Fibroblast of lung (primary cell): ENCODE measurements around the gene RNF225. TPM values are rescaled to one million over a fixed set of nuclear protein-coding genes. Genes with fewer than 3 reads are reported as not detected.

Experiments used
- DNase-seq, 2 donors: peaks; one replicate each; pipeline versions ENCODE4 v3.0.0 to v3.0.0-alpha.2; 2010; ENCODE audit warnings: low read depth in 2 of 2
- H2AFZ ChIP-seq: 2 replicates; pipeline ENCODE4 v1.5.1; 2012; ENCODE audit warnings: low read length, control low read depth, inconsistent platforms
- H3K27ac ChIP-seq: 2 replicates; pipeline ENCODE4 v1.5.1; 2011; ENCODE audit warnings: low read length, control low read depth; ENCODE audit not compliant: insufficient read depth
- H3K27me3 ChIP-seq: 2 replicates; pipeline ENCODE4 v1.5.1; 2011; ENCODE audit warnings: mild to moderate bottlenecking, low read length; ENCODE audit not compliant: control insufficient read depth, insufficient read depth
- H3K36me3 ChIP-seq: 2 replicates; pipeline ENCODE4 v1.5.1; 2011; ENCODE audit warnings: low read length; ENCODE audit not compliant: control insufficient read depth, insufficient read depth
- H3K4me1 ChIP-seq: 2 replicates; pipeline ENCODE4 v1.5.1; 2011; ENCODE audit warnings: low read length; ENCODE audit not compliant: control insufficient read depth, insufficient read depth; ENCODE audit errors: extremely low read depth
- H3K4me2 ChIP-seq: 2 replicates; pipeline ENCODE4 v1.5.1; 2011; ENCODE audit warnings: low read length, control low read depth; ENCODE audit not compliant: insufficient read depth; ENCODE audit errors: extremely low read depth
- H3K4me3 ChIP-seq, 4 experiments: fragments of 200-600 bp in 1 of 4; sonication (generic) in 1 of 4; replicated peaks in 1 of 4; 2 replicates each; pipeline ENCODE4 v1.5.1; 2011 to 2016; ENCODE audit warnings: low read length in 4 of 4, low read depth in 3 of 4, mild to moderate bottlenecking in 3 of 4, control low read depth in 2 of 4, inconsistent platforms in 1 of 4, mixed read lengths in 1 of 4; ENCODE audit not compliant: insufficient read depth in 1 of 4; ENCODE audit errors: control extremely low read depth in 1 of 4
- H3K79me2 ChIP-seq: 2 replicates; pipeline ENCODE4 v1.5.1; 2012; ENCODE audit warnings: mild to moderate bottlenecking, low read length, inconsistent platforms; ENCODE audit not compliant: control insufficient read depth, insufficient read depth
- H3K9ac ChIP-seq: 2 replicates; pipeline ENCODE4 v1.5.1; 2011; ENCODE audit warnings: mild to moderate bottlenecking, low read length, control low read depth; ENCODE audit not compliant: insufficient read depth
- H3K9me3 ChIP-seq: 2 replicates; pipeline ENCODE4 v1.5.1; 2012; ENCODE audit warnings: low read depth, low read length; ENCODE audit not compliant: control insufficient read depth, insufficient read depth
- H4K20me1 ChIP-seq: 2 replicates; pipeline ENCODE4 v1.5.1; 2011; ENCODE audit warnings: low read length; ENCODE audit not compliant: control insufficient read depth, insufficient read depth; ENCODE audit errors: extremely low read depth
- EZH2 ChIP-seq: IDR thresholded peaks from 2 replicates; pipeline ENCODE4 v1.5.1; 2012; ENCODE audit warnings: low read length, control low read depth, mild to moderate bottlenecking; ENCODE audit errors: missing control alignments
- polyA plus RNA-seq, 2 donors: library from polyadenylated mRNA; depleted of rRNA in 1 of 2; stranded (reverse) in 1 of 2; unstranded in 1 of 2; fragments of >200 nt; gene quantifications; 2 replicates each; pipeline ENCODE4 v1.2.1, GENCODE V29; 2011 to 2012; ENCODE audit warnings: missing spikeins in 1 of 2
- total RNA-seq: library from RNA; depleted of rRNA; stranded (reverse); fragments of >200 nt; gene quantifications from 2 replicates; pipeline ENCODE4 v1.2.1, GENCODE V29; 2014
- TF ChIP-seq, protein P1 (sequence below), 2 donors: IDR thresholded peaks in 1 of 2; conservative IDR thresholded peaks in 1 of 2; 1 replicate in 1 of 2; 2 replicates in 1 of 2; pipeline ENCODE4 v1.5.1; 2011 to 2012; ENCODE audit warnings: low read length in 2 of 2, control low read depth in 1 of 2, inconsistent platforms in 1 of 2, low read depth in 1 of 2, mild to moderate bottlenecking in 1 of 2

Gene RNF225
- total and polyA plus RNA-seq, 2 donors (not counting 1 experiment from before 2014, with no cell fraction given), result not detected

DNA sequence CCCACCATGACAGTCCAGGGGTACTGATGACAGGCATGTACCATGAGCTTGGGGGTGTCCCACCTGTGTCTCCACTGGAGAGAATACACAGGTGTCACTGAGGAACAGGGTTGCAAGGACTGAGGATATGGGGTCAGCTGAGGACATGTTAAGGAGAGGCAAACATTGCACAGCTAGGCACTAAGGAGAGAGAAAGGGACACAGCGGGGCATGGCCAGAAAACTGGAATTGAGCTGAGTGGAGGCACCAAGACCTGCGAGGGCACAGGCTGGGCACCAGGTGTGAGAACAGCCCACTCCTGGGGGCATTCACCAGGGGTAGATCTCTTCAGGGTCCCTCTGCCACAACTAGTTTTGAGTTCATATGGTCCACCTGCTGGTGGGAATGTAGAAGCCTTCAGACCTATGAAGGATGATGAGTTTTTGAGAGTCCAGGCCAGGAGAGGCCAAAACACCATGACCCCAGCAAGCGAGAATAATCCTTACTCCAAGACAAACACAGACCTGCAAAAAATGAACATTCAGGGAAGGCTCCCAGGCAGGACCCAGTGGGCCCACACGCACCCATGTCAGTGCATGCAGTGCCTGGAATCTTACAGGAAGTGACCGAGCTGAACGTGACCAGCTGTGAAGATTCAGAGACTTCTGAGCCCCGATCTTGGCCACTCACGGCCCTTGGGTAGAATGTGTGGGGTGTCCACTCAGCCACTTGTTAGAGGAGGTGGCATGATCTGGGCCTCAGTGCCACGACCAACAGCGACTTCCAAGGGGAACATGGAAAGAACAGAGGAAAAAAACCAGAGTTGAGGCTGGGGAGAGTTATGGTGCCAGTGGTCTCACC, 11.6 kb downstream of the RNF225 start:
- Histone ChIP-seq H3K9ac (peak overlapping the region; percentile 82), H3K27me3 (no peaks in the 10 kb centered on the region), H3K4me1 (peaks cover 8% of the 10 kb centered on the region), H3K79me2 (peaks cover 26% of the 10 kb centered on the region), H3K9me3 (no peaks in the 10 kb centered on the region), H3K36me3 (peaks cover 2% of the 10 kb centered on the region), H4K20me1 (no peaks in the 10 kb centered on the region), H3K27ac (peak overlapping the region; percentile 91), H3K4me3 (peak overlapping the region; percentile 73 to 97 (median 86)), H3K4me2 (peak overlapping the region; percentile 97), H2AFZ (no peak overlapping the region)
- no peak for DNase-seq
- TF ChIP-seq EZH2, result no peak
- TF ChIP-seq, protein P1, sequence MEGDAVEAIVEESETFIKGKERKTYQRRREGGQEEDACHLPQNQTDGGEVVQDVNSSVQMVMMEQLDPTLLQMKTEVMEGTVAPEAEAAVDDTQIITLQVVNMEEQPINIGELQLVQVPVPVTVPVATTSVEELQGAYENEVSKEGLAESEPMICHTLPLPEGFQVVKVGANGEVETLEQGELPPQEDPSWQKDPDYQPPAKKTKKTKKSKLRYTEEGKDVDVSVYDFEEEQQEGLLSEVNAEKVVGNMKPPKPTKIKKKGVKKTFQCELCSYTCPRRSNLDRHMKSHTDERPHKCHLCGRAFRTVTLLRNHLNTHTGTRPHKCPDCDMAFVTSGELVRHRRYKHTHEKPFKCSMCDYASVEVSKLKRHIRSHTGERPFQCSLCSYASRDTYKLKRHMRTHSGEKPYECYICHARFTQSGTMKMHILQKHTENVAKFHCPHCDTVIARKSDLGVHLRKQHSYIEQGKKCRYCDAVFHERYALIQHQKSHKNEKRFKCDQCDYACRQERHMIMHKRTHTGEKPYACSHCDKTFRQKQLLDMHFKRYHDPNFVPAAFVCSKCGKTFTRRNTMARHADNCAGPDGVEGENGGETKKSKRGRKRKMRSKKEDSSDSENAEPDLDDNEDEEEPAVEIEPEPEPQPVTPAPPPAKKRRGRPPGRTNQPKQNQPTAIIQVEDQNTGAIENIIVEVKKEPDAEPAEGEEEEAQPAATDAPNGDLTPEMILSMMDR (conservative IDR thresholded peaks at IDR 0.05 in 1 of 2, IDR thresholded peaks at IDR 0.05 in 1 of 2; ENCODE audit: low read depth in 1 of 2, low read length in 2 of 2), result peak; percentile 24 to 38

DNA sequence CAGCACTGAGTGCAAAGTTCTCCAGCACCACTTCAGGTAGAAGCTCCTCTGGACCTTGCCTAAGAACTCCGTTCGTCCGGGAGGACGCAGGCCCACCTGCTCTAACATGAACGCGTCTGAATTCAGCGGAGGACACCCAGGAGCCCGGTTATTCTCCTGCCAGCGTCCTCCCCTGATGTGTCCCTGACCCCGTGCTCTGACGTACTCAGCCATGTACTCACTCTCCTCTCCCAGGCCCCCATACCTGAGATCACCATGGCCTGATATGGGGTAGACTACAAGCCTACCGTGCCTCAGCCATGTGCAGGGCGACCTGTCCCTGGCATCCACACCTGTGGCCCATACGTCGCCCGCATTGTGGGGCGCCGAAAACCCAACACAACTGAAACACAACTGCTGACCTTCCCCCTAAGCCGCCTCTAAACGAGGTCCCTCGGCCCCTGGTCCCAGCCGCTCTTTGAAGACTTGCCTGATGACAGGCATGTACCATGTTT, 12.2 kb downstream of the RNF225 start:
- H3K4me1 ChIP-seq, result peaks cover 8% of the 10 kb centered on the region
- DNase-seq, result no peak
- H4K20me1 ChIP-seq, result no peaks in the 10 kb centered on the region
- no peaks in the 10 kb centered on the region for H3K9me3 ChIP-seq
- peaks cover 2% of the 10 kb centered on the region for H3K36me3 ChIP-seq
- peak overlapping the region; percentile 97 for H3K4me2 ChIP-seq
- H3K79me2 ChIP-seq, result peaks cover 26% of the 10 kb centered on the region
- H3K9ac ChIP-seq, result peak overlapping the region; percentile 82
- H3K4me3 ChIP-seq, result peak overlapping the region; percentile 73 to 97 (median 86)
- peak overlapping the region; percentile 91 for H3K27ac ChIP-seq
- TF ChIP-seq, protein P1 (conservative IDR thresholded peaks at IDR 0.05 in 1 of 2, IDR thresholded peaks at IDR 0.05 in 1 of 2; ENCODE audit: low read depth in 1 of 2, low read length in 2 of 2), result no peak
- no peak for TF ChIP-seq EZH2
- peak overlapping the region; percentile 98 for H2AFZ ChIP-seq
- no peaks in the 10 kb centered on the region for H3K27me3 ChIP-seq

DNA sequence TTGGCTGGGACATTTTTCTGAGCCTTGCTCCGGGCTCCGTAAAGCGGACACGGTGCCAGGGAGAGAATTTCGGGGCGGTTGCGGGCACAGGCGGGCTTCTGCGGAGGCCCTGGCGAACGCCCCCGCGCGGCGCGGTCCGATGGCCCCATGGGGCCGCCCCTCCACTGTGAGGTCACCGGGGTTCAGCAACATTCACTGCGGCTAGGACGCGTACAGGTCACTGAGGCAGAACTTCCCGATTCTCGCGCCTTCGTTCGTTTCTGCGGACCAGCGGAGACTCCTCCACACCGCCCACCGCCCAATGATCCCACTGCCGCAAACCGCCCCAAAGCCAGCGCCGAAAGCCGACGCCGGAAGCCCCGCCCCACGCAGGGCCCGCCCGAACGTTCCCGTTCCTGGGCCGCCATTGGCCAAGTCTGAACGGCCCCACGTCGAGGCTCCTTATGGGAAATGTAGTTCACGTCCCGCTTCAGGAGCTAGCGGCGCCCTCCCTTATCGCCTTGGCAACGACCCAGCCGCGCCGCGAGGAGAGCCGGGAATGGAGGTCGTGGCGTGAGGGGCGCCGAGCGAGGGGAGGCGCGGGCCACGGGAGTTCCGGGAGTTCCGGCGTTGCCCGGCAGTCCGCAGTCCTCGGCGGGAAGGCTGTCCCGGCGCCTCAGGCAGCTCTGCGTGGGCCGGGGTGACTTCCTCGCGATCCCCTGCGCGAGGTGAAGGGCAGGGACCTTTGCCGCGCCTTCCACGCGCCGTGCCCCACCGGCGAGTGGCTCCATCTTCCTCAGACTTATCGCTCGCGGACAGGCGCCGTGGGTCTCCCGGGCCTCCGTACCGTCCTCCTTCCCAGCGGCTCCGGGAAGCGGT, 12.9 kb downstream of the RNF225 start, which contains the start of gene ZNF584:
Gene ZNF584 (plus strand): TSS at position 498 of the 858 bp plus-strand sequence. CDS start 499 bp downstream, outside the sequence.
- no peaks in the 10 kb centered on the region for H3K9me3 ChIP-seq
- peak within 1 kb of the TSS; percentile 98 for H2AFZ ChIP-seq
- H3K27ac ChIP-seq, result peak within 1 kb of the TSS; percentile 91
- peak within 1 kb of the TSS; percentile 82 for H3K9ac ChIP-seq
- no peak for TF ChIP-seq EZH2
- TF ChIP-seq, protein P1 (conservative IDR thresholded peaks at IDR 0.05 in 1 of 2, IDR thresholded peaks at IDR 0.05 in 1 of 2; ENCODE audit: low read depth in 1 of 2, low read length in 2 of 2), result no peak
- peak; percentile 93 to 94 for DNase-seq
- no peaks in the 10 kb centered on the region for H3K27me3 ChIP-seq
- H3K4me3 ChIP-seq, result peak within 1 kb of the TSS; percentile 73 to 97 (median 86)
- peak within 1 kb of the TSS; percentile 99 for H3K4me2 ChIP-seq
- H4K20me1 ChIP-seq, result no peaks in the 10 kb centered on the region
- peaks cover 8% of the 10 kb centered on the region for H3K4me1 ChIP-seq
- peaks cover 26% of the 10 kb centered on the region for H3K79me2 ChIP-seq
- H3K36me3 ChIP-seq, result peaks cover 2% of the 10 kb centered on the region
